ENCODE data around the gene MRGPRE.

The MRGPRE gene

DNA sequence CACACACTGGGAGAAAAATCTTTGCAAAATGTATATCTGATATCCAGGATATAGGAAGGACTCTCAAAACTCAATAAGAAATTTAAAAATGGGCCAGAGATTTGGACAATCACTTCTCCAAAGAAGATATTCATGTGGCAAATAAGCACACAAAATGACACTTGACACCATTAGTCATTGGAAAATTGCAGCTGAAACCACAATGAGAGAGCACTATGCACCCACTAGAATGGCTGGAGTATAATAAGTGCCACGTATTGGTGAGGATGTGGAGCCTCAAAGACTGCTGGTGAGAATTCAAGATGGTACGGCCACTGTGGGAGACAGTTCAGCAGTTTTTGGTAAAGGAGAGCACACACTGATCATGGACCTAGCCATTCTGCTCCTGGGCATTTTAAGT is 54.3 kb downstream of the MRGPRE start:
- DNase-seq: no peak

Measured in activated CD8-positive, alpha-beta memory T cell treated with anti-CD3 and anti-CD28 coated beads, Interleukin-2, amount 50 U/mL, for 48 hours (primary cell).